Measurements from ENCODE around the gene ACOXL.

Gene ACOXL

DNA sequence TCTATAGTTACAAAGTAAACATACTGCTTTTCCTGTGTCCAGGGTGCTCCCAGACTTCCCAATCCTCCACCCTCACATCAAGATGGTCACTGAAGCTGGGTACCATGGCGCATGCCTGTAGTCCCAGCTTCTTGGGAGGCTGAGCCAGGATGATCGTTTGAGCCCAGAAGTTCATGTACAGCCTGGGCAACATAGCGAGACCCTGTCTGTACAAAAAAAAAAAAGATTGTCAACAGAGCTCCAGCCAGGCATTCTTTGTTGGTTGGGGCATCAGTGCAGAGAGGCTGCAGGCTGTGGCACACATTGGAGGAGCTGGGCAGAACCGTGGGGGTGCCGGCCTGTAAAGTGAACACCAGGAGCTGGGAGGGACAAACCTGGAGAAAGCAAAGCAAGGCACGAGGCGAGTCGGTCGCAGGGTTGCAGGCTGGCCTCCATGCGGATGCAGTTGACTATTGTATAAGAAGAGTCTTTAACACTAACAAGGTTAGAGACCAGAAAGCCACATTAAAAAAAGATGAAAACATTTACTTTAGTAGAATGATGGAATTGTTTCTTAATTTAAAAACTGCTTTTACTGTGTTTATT lies 51.8 kb downstream of the ACOXL start:
- no peak overlapping the region for H3K4me2 ChIP-seq (ENCODE audit: low read length)
- no peak overlapping the region for H3K4me3 ChIP-seq (ENCODE audit: low read length)
- no peaks in the 10 kb centered on the region for H3K9me3 ChIP-seq (replicated peaks; ENCODE audit: low read length)
- H3K27me3 ChIP-seq (ENCODE audit: control insufficient read depth, insufficient read depth, low read length): peaks cover 43% of the 10 kb centered on the region
- H3K36me3 ChIP-seq (ENCODE audit: insufficient read depth, low read length): no peaks in the 10 kb centered on the region
- H3K9ac ChIP-seq (ENCODE audit: low read depth, low read length): no peak overlapping the region
- no peaks in the 10 kb centered on the region for H3K4me1 ChIP-seq (ENCODE audit: control insufficient read depth, insufficient read depth, low read length)

DNA sequence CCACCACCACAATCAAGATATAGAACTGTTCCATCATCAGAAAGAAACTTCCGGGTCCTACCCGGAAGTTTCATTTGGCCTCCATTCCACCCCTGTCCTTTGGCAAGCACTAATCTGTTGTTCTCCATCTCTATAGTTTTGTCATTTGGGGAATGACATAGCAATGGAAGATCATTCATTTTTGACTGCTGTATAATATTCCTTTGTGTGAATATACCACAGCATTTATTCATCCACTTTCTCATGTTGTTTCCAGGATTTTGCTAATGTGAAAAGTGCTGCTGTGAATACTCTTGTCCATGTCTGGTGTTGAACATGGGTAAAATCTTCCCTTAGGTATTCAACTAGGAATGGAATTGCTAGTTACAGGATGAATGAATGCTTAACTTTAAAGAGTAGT lies 53.1 kb downstream of the ACOXL start:
- H3K4me2 ChIP-seq (ENCODE audit: low read length): no peak overlapping the region
- H3K27me3 ChIP-seq (ENCODE audit: control insufficient read depth, insufficient read depth, low read length): peaks cover 47% of the 10 kb centered on the region

DNA sequence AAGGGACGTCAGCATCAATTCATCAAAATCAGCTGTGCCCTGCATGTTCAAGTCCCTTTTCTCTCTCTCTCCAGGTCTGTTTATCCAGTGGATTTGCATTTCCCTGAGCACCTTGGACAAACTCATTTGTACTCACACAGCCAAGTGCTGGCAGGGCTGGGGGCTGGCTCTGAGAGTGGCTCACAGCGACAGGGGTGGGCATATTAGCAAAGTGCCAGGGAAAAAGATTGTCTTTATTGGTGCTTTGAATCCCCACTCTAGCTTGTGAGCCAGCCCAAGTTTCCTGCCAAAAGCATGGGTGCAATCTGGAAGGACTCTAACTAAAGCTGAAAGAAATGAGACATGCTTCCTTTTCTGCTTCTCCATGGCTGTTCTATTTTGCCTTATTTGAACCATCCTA lies 56.6 kb downstream of the ACOXL start:
- Histone ChIP-seq H3K4me3 (ENCODE audit: low read length) (no peak overlapping the region), H3K9ac (ENCODE audit: low read depth, low read length) (no peak overlapping the region), H3K27me3 (ENCODE audit: control insufficient read depth, insufficient read depth, low read length) (peaks cover 55% of the 10 kb centered on the region), H3K4me2 (ENCODE audit: low read length) (no peak overlapping the region), H3K9me3 (replicated peaks; ENCODE audit: low read length) (no peaks in the 10 kb centered on the region), H3K36me3 (ENCODE audit: insufficient read depth, low read length) (no peaks in the 10 kb centered on the region), H3K4me1 (ENCODE audit: control insufficient read depth, insufficient read depth, low read length) (no peaks in the 10 kb centered on the region)

More for the DNA sequence above, 53.1 kb downstream of the ACOXL start:
- Histone ChIP-seq H3K9ac (ENCODE audit: low read depth, low read length) (no peak overlapping the region), H3K36me3 (ENCODE audit: insufficient read depth, low read length) (no peaks in the 10 kb centered on the region), H3K4me3 (ENCODE audit: low read length) (no peak overlapping the region), H3K4me1 (ENCODE audit: control insufficient read depth, insufficient read depth, low read length) (no peaks in the 10 kb centered on the region), H3K9me3 (replicated peaks; ENCODE audit: low read length) (no peaks in the 10 kb centered on the region)

DNA sequence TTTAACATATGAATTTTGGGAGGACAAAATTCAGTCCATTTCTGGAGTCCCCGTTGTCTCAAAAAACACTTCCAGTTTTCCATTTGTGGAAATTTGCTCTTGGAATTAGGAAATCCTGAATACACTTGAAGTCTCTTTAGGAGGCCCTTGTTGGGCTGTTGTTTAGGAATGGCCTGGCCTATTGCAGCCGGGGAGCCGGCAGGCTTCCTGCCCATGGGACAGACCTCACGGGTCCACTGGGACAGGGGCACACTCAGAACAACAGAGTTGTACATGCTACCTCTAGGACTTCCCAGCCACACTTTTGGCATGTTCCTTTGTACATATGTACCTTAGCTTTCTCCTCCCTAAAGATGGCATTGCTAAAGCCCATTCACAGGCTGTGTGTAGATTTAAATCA lies 57.3 kb downstream of the ACOXL start:
- Histone ChIP-seq H3K27me3 (ENCODE audit: control insufficient read depth, insufficient read depth, low read length) (peaks cover 58% of the 10 kb centered on the region), H3K9ac (ENCODE audit: low read depth, low read length) (no peak overlapping the region), H3K4me2 (ENCODE audit: low read length) (no peak overlapping the region), H3K36me3 (ENCODE audit: insufficient read depth, low read length) (no peaks in the 10 kb centered on the region), H3K4me1 (ENCODE audit: control insufficient read depth, insufficient read depth, low read length) (no peaks in the 10 kb centered on the region), H3K4me3 (ENCODE audit: low read length) (no peak overlapping the region), H3K9me3 (replicated peaks; ENCODE audit: low read length) (no peaks in the 10 kb centered on the region)

- peaks cover 64% of the 10 kb centered on the region for H3K27me3 ChIP-seq (ENCODE audit: control insufficient read depth, insufficient read depth, low read length)
- no peaks in the 10 kb centered on the region for H3K4me1 ChIP-seq (ENCODE audit: control insufficient read depth, insufficient read depth, low read length)
- no peak overlapping the region for H3K4me3 ChIP-seq (ENCODE audit: low read length)
- H3K9ac ChIP-seq (ENCODE audit: low read depth, low read length): no peak overlapping the region
- no peaks in the 10 kb centered on the region for H3K9me3 ChIP-seq (replicated peaks; ENCODE audit: low read length)
- no peak overlapping the region for H3K4me2 ChIP-seq (ENCODE audit: low read length)
- no peaks in the 10 kb centered on the region for H3K36me3 ChIP-seq (ENCODE audit: insufficient read depth, low read length)
Measured at GRCh38 chr2:110790907-110791306, 58.5 kb downstream of the ACOXL start.

DNA sequence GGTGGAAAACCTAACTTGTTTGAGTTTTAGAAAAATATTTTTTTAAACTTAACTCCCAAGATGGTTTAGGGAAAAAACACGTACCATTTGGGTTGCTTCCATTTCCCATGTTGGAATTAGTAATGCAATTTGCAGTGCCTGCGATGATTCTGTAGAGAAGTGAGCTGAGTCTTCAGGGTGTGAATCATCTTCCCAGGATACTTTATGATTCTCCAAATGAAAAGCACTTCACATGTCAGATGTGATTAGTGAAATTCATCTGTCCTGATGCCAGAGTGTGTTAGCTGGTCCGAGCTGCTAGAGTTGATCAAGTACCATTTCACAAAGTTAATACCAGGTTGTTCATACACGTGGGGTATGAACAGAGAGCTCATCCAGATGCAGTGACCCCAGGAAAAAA lies 59.1 kb downstream of the ACOXL start:
- no peak overlapping the region for H3K4me2 ChIP-seq (ENCODE audit: low read length)
- no peaks in the 10 kb centered on the region for H3K36me3 ChIP-seq (ENCODE audit: insufficient read depth, low read length)
- no peaks in the 10 kb centered on the region for H3K9me3 ChIP-seq (replicated peaks; ENCODE audit: low read length)
- H3K9ac ChIP-seq (ENCODE audit: low read depth, low read length): no peak overlapping the region
- H3K4me3 ChIP-seq (ENCODE audit: low read length): no peak overlapping the region
- H3K4me1 ChIP-seq (ENCODE audit: control insufficient read depth, insufficient read depth, low read length): no peaks in the 10 kb centered on the region
- peaks cover 66% of the 10 kb centered on the region for H3K27me3 ChIP-seq (ENCODE audit: control insufficient read depth, insufficient read depth, low read length)

DNA sequence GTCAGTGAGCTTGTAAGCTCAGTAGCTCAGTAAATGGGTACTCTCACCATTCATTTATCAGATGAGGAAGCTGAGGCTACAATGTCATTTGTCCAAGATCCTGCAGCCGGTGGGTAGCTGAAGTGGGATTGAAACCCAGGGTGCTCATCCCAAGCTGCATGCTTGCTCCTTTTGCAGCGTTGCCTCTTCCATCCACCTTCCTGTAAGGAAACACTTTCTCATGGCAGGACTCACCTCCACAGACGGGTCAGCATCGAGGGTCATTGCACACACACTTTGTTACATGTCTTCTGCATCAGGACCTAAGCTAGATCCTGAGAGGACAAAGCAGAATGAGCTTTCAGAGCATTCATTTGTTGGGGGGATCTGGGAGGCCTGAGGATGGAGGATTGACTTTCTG lies 60.7 kb downstream of the ACOXL start:
- Histone ChIP-seq H3K9me3 (replicated peaks; ENCODE audit: low read length) (no peaks in the 10 kb centered on the region), H3K9ac (ENCODE audit: low read depth, low read length) (no peak overlapping the region), H3K4me2 (ENCODE audit: low read length) (no peak overlapping the region), H3K4me3 (ENCODE audit: low read length) (no peak overlapping the region), H3K36me3 (ENCODE audit: insufficient read depth, low read length) (no peaks in the 10 kb centered on the region), H3K4me1 (ENCODE audit: control insufficient read depth, insufficient read depth, low read length) (no peaks in the 10 kb centered on the region), H3K27me3 (ENCODE audit: control insufficient read depth, insufficient read depth, low read length) (peaks cover 81% of the 10 kb centered on the region)

DNA sequence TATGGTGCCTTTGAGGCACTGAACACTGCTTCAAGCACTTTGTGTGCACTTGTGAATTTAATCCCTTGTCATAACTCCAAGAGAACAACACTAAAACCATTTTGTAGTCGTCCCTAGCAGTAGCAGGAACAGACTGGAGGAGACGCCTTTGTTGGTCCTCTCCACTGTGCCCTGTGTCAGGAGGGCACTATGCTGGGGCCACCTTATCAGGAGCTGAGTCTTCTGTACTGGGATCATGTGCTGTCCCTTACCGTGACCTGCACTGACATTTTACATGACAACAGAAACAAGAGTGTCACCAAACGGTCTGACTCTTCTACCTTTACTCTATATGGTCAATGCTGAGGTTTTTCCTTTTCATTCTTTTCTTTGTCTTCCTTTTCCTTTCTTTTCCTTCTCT lies 62.0 kb downstream of the ACOXL start:
- H3K27me3 ChIP-seq (ENCODE audit: control insufficient read depth, insufficient read depth, low read length): peaks cover 78% of the 10 kb centered on the region
- H3K9ac ChIP-seq (ENCODE audit: low read depth, low read length): no peak overlapping the region
- no peak overlapping the region for H3K4me2 ChIP-seq (ENCODE audit: low read length)
- no peaks in the 10 kb centered on the region for H3K36me3 ChIP-seq (ENCODE audit: insufficient read depth, low read length)
- H3K4me3 ChIP-seq (ENCODE audit: low read length): no peak overlapping the region
- no peaks in the 10 kb centered on the region for H3K4me1 ChIP-seq (ENCODE audit: control insufficient read depth, insufficient read depth, low read length)
- H3K9me3 ChIP-seq (replicated peaks; ENCODE audit: low read length): no peaks in the 10 kb centered on the region

DNA sequence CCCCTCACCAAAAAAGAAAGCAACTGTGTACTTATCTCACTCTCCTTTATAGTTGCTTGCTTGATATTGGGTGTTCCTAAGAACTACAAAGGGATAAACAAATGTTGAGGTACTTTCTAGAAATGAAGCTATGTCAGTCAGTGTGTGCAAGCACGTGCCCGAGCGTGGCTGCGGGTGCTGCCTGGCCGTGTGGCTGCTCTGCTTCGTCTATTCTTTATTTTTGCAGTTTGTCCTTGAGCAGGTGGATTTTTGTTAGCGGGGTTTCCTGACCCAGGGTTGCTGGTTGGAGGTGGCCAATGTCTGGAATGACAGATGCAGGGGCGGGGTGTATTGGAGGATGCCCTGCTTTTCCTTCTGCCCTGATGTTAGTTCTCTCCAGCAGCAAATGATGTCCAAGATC lies 62.6 kb downstream of the ACOXL start:
- no peaks in the 10 kb centered on the region for H3K36me3 ChIP-seq (ENCODE audit: insufficient read depth, low read length)
- H3K4me1 ChIP-seq (ENCODE audit: control insufficient read depth, insufficient read depth, low read length): no peaks in the 10 kb centered on the region
- H3K4me2 ChIP-seq (ENCODE audit: low read length): no peak overlapping the region
- no peak overlapping the region for H3K9ac ChIP-seq (ENCODE audit: low read depth, low read length)
- peaks cover 74% of the 10 kb centered on the region for H3K27me3 ChIP-seq (ENCODE audit: control insufficient read depth, insufficient read depth, low read length)
- no peaks in the 10 kb centered on the region for H3K9me3 ChIP-seq (replicated peaks; ENCODE audit: low read length)
- H3K4me3 ChIP-seq (ENCODE audit: low read length): no peak overlapping the region

DNA sequence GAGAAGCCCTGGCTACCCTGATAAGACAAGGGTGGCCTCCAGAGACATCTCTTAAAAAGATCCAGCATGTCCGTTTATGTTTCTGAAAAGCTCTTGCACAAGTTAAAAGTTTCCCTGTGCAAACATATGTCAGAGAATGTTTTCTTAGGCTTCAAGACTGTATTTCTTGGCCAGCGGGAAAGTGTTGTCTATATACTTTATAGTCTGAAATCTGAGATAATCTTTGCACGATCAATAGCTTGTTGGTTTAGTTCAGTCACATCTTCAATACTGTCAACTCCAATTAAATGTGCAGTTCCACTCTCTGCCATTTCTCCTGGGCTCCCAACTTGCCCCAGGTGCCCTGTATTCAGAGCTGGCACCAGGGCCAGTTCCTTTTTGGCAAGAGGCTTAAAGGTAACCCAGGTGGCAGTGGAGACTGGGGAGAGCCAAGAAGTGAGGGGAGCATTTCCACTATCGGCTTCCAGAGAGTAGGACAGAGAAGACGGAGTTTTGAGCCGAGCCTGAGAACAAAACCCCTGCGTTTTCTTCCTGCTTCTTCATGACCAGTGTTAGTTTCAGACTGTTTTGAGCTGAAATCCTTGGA lies 64.4 kb downstream of the ACOXL start:
- Histone ChIP-seq H3K9me3 (replicated peaks; ENCODE audit: low read length) (no peaks in the 10 kb centered on the region), H3K9ac (ENCODE audit: low read depth, low read length) (no peak overlapping the region), H3K4me3 (ENCODE audit: low read length) (no peak overlapping the region), H3K4me1 (ENCODE audit: control insufficient read depth, insufficient read depth, low read length) (no peaks in the 10 kb centered on the region), H3K4me2 (ENCODE audit: low read length) (no peak overlapping the region), H3K36me3 (ENCODE audit: insufficient read depth, low read length) (no peaks in the 10 kb centered on the region), H3K27me3 (ENCODE audit: control insufficient read depth, insufficient read depth, low read length) (peaks cover 74% of the 10 kb centered on the region)

GRCh38 chr2:110799376-110799775 lies 67.0 kb downstream of the ACOXL start:
- no peaks in the 10 kb centered on the region for H3K9me3 ChIP-seq (replicated peaks; ENCODE audit: low read length)
- H3K9ac ChIP-seq (ENCODE audit: low read depth, low read length): no peak overlapping the region
- H3K4me2 ChIP-seq (ENCODE audit: low read length): no peak overlapping the region
- H3K4me1 ChIP-seq (ENCODE audit: control insufficient read depth, insufficient read depth, low read length): no peaks in the 10 kb centered on the region
- peaks cover 73% of the 10 kb centered on the region for H3K27me3 ChIP-seq (ENCODE audit: control insufficient read depth, insufficient read depth, low read length)
- H3K36me3 ChIP-seq (ENCODE audit: insufficient read depth, low read length): no peaks in the 10 kb centered on the region
- H3K4me3 ChIP-seq (ENCODE audit: low read length): no peak overlapping the region

DNA sequence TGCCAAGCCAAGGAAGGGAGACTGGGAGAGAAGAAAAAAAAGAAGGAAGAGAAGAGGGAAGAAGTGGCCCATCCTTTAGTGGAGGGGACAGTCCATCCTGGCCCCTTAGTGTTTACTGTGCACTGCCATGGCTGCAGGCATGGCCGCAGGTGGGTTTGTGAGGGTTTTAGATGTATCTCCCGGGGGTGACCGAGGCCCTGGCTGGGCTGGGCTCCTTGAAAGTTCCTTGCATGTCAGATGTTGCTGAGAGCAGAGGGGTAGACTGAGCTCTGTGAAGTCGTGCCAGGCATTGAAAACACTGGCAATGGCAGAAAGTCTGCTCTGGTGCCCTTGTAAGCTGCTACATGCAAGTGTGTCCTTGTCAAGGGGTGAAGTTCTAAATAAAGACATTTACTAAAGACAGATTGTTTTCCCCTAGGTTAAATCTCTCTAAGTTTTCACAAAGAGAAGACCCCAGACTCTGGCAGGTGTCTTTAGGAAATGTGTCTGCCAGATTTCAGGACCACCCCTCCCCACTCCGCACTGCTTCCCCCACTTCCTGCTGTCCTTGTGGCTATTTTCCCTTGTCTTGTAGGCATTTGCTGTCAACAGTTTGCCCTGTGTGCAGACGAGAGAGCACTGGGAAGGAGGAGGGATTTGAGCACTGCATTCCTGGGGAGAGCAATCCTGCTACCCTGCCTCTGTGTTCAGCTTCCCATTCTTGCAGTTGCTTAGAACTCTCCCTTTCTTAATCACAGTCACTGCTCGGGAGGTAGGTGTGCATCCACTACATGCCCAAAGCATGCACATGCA lies 68.4 kb downstream of the ACOXL start:
- no peak overlapping the region for H3K9ac ChIP-seq (ENCODE audit: low read depth, low read length)
- H3K27me3 ChIP-seq (ENCODE audit: control insufficient read depth, insufficient read depth, low read length): peaks cover 75% of the 10 kb centered on the region
- no peak overlapping the region for H3K4me3 ChIP-seq (ENCODE audit: low read length)
- no peaks in the 10 kb centered on the region for H3K36me3 ChIP-seq (ENCODE audit: insufficient read depth, low read length)
- no peaks in the 10 kb centered on the region for H3K9me3 ChIP-seq (replicated peaks; ENCODE audit: low read length)
- no peak overlapping the region for H3K4me2 ChIP-seq (ENCODE audit: low read length)
- no peaks in the 10 kb centered on the region for H3K4me1 ChIP-seq (ENCODE audit: control insufficient read depth, insufficient read depth, low read length)

Measured in skeletal muscle satellite cell (primary cell).